ENCODE data around the gene CLIP4. TPM values are rescaled to one million over a fixed set of nuclear protein-coding genes. Genes with fewer than 3 reads are reported as not detected.

The CLIP4 gene
- total and polyA plus RNA-seq, 2 of the 13 experiments (the other 11 are each of a cell fraction or from before 2014, with no cell fraction given): 0.46 to 0.49 TPM

DNA sequence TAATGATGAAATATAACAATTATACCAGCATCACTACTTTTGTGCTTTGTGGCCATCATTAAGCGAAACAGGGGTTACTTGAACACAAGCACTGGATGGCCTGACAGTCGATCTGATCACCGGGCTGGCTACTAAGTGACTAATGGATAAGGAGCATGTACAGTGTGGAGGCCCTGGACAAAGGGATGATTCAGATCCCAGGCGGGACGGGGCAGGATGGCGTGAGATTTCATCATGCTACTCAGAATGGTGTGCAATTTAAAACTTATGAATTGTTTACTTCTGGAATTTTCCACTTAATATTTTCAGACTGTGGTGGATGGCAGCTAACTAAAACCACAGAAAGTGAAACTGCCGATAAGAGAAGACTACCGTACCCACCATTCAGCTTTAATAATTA, 7.0 kb upstream of the CLIP4 start (continued):
- TF ChIP-seq, protein P1, sequence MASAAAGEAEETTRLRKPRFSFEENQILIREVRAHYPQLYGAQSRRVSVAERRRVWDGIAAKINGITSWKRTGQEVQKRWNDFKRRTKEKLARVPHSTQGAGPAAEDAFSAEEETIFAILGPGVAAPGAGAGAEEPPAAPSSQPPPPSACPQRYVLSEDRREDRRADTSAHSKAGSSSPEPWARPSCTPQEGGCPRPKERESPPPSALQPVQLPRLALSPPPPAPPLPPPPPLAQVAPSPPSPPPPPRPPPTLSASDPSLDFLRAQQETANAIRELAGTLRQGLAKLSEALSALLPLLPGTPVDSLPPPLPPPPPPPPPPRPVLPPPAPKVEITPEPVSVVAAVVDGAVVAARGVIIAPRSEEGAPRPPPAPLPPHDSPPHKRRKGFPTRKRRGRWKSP (CRISPR knock-in tag; IDR thresholded peaks at IDR 0.05): peak; percentile 44; the same call in 1 of the 2 replicates
- TF ChIP-seq SIX4 (CRISPR knock-in tag; IDR thresholded peaks at IDR 0.05): 0 out of 2 replicates have a peak, but pooled peaks have one; percentile 18
- no peak for TF ChIP-seq ZBTB3 (CRISPR knock-in tag; IDR thresholded peaks at IDR 0.05; ENCODE audit: borderline replicate concordance, low read depth)
- TF ChIP-seq, protein P2, sequence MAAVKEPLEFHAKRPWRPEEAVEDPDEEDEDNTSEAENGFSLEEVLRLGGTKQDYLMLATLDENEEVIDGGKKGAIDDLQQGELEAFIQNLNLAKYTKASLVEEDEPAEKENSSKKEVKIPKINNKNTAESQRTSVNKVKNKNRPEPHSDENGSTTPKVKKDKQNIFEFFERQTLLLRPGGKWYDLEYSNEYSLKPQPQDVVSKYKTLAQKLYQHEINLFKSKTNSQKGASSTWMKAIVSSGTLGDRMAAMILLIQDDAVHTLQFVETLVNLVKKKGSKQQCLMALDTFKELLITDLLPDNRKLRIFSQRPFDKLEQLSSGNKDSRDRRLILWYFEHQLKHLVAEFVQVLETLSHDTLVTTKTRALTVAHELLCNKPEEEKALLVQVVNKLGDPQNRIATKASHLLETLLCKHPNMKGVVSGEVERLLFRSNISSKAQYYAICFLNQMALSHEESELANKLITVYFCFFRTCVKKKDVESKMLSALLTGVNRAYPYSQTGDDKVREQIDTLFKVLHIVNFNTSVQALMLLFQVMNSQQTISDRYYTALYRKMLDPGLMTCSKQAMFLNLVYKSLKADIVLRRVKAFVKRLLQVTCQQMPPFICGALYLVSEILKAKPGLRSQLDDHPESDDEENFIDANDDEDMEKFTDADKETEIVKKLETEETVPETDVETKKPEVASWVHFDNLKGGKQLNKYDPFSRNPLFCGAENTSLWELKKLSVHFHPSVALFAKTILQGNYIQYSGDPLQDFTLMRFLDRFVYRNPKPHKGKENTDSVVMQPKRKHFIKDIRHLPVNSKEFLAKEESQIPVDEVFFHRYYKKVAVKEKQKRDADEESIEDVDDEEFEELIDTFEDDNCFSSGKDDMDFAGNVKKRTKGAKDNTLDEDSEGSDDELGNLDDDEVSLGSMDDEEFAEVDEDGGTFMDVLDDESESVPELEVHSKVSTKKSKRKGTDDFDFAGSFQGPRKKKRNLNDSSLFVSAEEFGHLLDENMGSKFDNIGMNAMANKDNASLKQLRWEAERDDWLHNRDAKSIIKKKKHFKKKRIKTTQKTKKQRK (IDR thresholded peaks at IDR 0.05; ENCODE audit: low read length): no peak
- TF ChIP-seq KAT8 (CRISPR knock-in tag; IDR thresholded peaks at IDR 0.05): peak; percentile 19; the same call in 1 of the 2 replicates
- TF ChIP-seq RCOR2 (CRISPR knock-in tag; IDR thresholded peaks at IDR 0.05): no peak
- TF ChIP-seq DPF2 (CRISPR knock-in tag; IDR thresholded peaks at IDR 0.05; ENCODE audit: borderline replicate concordance, low read depth): no peak
- TF ChIP-seq ATF3 (CRISPR knock-in tag; IDR thresholded peaks at IDR 0.05): peak; percentile 71; the same call in 1 of the 2 replicates
- TF ChIP-seq HBP1 (CRISPR knock-in tag; IDR thresholded peaks at IDR 0.05; ENCODE audit: low read depth): no peak
- no peak for TF ChIP-seq SUZ12 (IDR thresholded peaks at IDR 0.05; ENCODE audit: low read depth, low read length)
- TF ChIP-seq SALL1 (CRISPR knock-in tag; IDR thresholded peaks at IDR 0.05): peak; percentile 31; the same call in 1 of the 2 replicates
- TF ChIP-seq ZNF136 (CRISPR knock-in tag; IDR thresholded peaks at IDR 0.05; ENCODE audit: low read depth): no peak
- TF ChIP-seq ZBTB20 (CRISPR knock-in tag; IDR thresholded peaks at IDR 0.05; ENCODE audit: borderline replicate concordance, low read depth): no peak
- TF ChIP-seq ZNF761 (CRISPR knock-in tag; conservative IDR thresholded peaks at IDR 0.05): no peak
- TF ChIP-seq FOSL2 (CRISPR knock-in tag; IDR thresholded peaks at IDR 0.05): peak; percentile 97
- no peak for TF ChIP-seq ZNF766 (CRISPR knock-in tag; IDR thresholded peaks at IDR 0.05; ENCODE audit: borderline replicate concordance)
- TF ChIP-seq NR3C1 (CRISPR knock-in tag; IDR thresholded peaks at IDR 0.05): no peak
- peak; percentile 73; the same call in 1 of the 2 replicates for TF ChIP-seq SOX5 (CRISPR knock-in tag; IDR thresholded peaks at IDR 0.05; ENCODE audit: borderline replicate concordance)
- TF ChIP-seq NCOA2 (CRISPR knock-in tag; IDR thresholded peaks at IDR 0.05): peak; percentile 43; the same call in 1 of the 2 replicates
- TF ChIP-seq TBX2 (CRISPR knock-in tag; IDR thresholded peaks at IDR 0.05; ENCODE audit: borderline replicate concordance): no peak
- no peak for TF ChIP-seq SOX13 (IDR thresholded peaks at IDR 0.05)
- peak in 1 of 2 experiments; percentile 77; a peak in 2 of 4 replicates for TF ChIP-seq SOX13 (CRISPR knock-in tag; conservative IDR thresholded peaks at IDR 0.05 in 1 of 2, IDR thresholded peaks at IDR 0.05 in 1 of 2)
- TF ChIP-seq ZBTB25 (CRISPR knock-in tag; IDR thresholded peaks at IDR 0.05): no peak; the same call in 1 of the 2 replicates
